NCI-H2196 (cell line): ENCODE data around the gene ANKRD13B.
"Not testable (repeated sequence)": the region's sequence is repeated elsewhere in the genome, so short reads cannot be mapped to it uniquely, and the experiment has no call there.

Experiments
- DNase-seq: peaks from one replicate; lab custom pipeline; 2025; ENCODE audit not compliant: unreplicated experiment; lab: John Stamatoyannopoulos, UW

The ANKRD13B gene

DNA sequence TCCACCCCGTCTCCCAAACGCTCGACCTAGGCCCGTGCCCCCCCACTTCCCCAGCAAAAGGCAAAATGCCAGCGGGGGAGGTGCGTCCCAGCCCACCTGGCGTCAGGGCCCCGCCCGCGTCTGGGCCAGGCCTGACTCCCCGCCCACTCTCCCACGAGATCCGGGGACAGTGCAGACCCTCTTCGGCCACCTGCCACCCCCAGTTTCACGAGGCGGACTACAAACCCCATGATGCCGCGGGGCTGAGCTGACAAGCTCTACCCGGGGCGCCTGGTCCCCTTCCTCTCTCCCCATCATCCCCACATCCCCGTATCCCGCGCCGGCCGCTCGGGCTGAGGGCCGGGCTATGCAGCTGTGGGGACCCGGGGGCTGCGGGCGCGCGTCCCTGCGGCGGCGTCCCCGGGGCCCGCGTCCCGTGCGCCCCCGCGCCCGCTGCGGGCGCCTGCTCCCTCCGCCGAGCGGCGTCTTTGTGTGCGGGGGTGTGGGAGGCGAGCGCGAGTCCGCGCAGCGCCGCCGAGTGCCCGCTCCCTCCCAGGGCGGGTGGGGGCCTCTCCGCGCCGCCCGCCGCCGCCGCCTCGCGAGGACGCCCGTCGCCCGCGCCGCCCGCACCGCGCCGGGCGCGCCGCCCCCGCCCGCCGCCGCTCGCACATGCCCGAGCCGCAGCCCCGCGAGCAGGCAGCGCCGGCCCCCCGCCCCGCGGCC lies at the start of gene ANKRD13B:
Gene ANKRD13B (plus strand): TSS at position 283 of the 702 bp plus-strand sequence. CDS start 490 bp downstream, outside the sequence.
- DNase-seq: peak; percentile 57

DNA sequence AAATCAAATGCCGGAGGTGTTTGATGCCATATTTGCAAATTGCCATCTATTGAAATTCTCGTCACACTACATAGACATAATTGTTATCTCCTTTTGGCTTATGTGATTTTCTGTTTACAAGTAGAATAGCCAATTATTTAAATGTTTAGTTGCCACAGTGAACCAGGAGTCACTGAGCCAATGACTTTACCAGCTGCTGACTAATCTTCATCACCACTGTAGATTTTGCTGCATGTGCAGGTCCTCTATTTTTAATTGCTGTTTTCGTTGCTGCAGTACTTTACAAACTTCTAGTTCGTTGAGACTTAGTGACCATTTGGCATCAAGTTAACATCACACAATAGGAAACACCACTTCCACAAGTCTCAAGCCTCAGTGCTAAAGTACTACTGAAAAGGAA lies 48.9 kb upstream of the ANKRD13B start:
- DNase-seq: no peak

DNA sequence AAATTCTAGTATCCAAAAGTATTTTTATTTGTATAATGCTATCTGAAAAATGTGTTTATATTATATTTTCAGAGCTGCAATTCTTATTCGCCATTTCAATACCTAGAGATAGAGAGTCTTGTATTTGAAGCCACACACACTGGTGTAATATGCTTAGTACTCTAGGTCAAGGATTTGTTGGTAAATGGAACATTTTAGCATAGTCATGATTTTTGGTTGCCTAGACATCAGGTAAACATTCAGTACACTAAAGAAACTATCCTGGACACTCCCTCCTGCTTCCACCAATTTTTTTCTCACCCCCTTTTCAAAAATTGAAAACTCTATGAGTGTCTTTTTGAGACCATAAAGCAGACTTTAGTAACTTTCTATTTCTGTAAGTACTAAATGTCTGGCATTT lies 46.8 kb upstream of the ANKRD13B start:
- no peak for DNase-seq

DNA sequence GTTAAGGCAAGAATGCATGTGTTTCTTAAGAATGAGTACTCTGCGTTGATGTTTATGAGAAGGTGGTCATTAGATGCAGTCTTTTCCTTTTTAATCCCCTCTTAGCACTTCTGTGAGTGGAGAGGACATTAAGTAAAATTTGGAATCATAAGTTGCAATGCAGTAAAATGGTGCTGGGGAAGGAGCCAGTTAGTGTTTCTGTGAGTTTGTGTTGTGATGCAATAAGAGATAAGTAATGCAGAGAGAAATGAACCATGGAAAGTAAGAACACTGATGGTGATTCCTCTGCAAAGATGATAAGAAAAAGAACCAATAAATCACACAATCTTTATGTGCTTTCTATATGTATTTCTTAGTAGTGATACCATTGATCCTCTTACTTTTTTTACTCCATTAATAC lies 46.1 kb upstream of the ANKRD13B start:
- no peak for DNase-seq

DNA sequence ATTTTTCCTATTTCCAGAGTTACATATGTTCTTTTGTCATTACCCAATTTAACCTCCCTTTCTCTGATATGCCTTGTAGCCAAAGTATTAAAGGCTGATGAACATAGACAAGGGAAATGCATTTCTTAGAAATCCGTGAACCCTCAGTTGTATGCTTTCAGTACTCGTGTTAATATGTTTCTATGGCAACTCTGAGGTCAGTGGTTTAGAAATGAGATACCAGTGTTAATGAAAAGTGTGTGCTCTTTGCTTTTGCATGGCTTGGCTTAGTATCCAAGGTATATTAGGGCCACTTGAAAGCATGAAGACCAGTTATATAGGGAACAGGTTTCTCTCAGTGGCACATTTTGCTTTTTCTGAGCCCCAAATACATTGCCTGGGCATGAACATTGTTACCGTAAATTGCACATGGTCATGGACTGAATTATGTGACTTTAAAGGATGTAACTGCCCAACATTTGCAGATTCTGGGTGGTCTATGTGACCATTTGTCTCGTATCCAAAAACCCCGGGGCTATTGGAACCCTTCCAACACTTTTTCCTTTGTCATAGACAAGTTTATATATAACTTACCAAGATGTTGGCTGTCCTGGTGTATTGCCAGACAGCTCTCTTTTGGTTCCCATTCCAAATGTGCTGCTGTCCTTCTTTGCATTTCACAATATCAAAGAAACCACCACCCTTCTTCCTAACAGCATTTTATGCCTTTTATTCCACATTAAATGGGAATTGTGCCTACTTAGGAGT lies 43.6 kb upstream of the ANKRD13B start:
- peak; percentile 9 for DNase-seq

DNA sequence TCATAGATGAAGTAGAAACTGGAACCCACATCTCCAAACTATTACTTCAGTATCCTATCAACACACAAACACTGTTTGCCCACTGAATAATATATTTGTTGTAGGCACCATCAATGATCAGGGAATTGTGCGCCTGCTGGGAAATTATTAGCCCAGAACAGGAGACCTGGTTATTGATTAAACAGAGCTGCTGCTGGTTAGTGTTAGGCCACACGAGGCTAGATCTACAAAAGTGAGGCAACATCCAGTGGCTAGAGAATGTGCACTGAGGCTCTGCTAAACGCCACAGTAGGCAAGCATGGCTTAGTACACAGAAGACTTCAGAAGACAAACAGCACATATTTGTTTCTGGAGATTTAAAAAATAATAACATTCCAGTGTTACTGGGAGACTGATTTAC lies 37.1 kb upstream of the ANKRD13B start:
- no peak for DNase-seq

DNA sequence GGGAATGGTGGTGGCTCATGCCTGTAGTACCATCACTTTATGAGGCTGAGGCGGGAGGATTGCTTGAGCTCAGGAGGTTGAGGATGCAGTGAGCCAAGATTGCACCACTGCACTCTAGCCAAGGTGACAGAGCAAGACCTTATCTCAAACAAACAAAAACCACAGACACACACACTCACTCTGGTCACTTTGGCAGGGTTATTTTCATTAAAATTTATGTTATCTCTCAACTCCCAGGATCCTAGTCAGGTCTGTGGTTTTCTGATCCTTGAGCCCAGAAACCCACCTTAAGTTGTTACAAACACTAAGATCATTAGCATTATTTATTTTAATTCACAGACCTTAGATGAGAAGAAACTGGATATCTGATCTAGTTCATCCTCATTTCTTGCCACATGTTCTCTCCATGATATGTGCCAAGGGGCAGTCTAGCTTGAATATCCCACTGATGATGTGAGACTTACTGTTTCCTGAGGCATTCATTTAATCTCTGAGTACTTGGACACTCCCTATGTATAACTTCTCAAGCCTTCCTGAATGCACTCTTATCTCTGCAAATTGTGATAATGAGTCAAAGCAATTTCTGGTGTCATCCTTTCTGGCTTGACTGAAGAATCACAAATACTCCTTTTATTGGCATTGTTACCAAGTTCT lies 35.7 kb upstream of the ANKRD13B start:
- DNase-seq: no peak

DNA sequence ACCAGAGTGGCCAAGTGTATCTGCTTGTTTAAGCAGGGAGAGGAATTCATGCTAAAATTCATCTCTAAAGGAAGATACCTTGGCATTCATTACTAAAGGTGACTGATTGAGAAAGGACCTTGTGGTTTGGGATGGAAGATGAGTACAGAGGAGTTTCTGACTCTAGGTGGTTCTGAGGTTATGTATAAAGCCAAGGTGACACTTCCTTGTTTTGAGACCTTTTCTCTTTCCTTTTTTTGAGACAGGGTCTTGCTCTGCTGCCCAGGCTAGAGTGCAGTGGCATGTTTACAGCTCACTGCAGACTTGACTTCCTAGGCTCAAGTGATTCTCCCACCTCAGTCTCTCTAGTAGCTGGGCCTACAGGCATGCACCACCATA lies 35.2 kb upstream of the ANKRD13B start:
- DNase-seq: no peak

DNA sequence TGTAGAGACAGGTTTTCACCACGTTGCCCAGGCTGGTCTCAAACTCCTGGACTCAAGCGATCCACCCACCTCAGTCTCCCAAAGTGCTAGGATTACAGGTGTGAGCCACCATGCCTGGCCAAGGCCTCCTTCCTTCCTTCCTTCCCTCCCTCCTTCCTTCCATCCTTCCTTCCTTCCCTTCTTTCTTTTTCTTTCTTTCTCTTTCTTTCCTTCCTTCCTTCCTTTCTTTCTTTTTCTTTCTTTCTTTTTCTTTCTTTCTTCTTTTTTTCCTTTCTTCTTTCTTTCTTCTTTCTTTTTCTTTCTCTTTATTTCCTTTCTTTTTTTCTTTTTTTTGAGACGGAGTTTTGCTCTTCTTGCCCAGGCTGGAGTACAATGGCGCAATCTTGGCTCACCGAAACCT lies 34.8 kb upstream of the ANKRD13B start:
- not testable (repeated sequence) for DNase-seq

DNA sequence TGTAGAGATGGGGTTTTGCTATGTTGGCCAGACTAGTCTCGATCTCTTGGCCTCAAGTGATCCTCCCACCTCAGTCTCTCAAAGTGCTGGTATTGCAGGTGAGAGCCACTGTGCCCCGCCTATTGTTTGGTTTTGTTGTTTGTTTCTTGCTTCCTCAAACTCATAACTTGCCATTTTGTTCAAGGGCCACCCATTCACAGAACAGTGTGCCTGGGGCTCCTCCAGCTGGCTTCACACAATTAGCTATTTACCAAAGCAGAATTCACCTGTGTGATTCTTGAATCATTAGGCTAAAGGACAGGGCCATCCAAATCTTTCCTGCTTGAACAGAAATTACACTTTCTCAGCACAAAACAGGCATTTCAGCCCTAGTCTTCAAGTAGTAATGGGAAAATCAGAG lies 33.3 kb upstream of the ANKRD13B start:
- DNase-seq: no peak

DNA sequence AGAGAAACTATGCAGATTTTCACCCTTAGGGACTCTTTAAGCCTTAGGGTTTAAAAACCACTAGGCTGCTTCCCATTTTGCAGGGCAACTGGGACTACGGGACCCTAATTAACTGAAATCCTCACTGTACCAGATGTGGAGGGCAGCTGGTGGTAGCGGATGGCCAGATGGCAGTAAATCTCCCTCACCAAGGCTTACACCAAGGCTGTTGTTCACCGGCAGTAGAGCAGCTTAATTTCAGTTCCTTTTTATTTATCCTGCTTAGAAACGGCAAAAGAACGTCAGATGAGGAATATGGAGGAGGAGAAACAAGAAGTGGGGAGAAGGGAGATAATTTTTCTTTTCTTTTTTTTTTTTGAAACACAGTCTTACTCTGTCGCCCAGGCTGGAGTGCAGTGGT lies 32.6 kb upstream of the ANKRD13B start:
- DNase-seq: no peak

DNA sequence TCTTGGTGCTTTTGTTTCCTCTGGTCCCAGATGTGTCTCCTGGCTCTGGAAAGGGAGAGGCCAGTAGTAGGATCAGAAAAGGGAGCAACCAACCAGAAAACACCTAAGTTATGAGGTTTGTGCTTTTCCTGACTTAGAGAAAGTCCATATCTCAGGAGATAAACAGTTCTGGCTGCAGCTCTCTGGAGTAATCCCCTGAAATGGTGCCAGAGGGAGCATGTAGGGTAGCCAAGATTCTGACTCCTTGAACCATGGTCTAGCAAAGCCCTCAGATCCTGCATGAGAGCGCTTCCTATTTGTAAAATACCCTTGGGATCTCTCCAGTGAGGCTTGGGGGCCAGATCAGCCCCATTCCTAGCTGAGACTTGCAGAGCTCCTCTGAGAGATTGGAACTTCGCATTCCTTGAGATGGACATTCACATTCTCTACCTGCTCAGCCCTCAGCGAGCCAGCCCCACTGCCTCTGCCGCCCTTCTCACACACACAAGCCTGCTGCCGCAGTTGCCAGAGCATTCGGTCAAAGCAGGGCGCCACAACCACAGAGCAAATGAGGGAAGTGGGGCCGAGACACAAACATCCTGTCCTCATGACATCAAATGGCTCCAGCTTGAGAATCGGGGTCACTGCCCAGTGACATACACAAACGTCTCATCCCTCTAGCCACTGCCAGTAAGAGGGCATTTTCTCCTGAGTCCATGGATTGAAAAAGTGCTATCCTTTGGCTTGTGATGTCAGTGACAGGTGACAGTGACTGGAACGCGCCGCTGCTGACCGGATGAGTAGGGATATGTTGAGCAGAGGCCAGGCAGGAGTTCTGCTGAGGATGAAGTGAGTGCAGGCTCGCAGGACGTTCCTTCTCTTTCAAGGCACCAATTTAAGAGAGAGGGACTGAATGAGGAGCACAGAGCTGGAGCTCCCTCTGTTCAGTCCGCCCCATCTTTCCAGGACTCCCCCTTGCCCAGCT lies 31.1 kb upstream of the ANKRD13B start:
- DNase-seq: no peak

DNA sequence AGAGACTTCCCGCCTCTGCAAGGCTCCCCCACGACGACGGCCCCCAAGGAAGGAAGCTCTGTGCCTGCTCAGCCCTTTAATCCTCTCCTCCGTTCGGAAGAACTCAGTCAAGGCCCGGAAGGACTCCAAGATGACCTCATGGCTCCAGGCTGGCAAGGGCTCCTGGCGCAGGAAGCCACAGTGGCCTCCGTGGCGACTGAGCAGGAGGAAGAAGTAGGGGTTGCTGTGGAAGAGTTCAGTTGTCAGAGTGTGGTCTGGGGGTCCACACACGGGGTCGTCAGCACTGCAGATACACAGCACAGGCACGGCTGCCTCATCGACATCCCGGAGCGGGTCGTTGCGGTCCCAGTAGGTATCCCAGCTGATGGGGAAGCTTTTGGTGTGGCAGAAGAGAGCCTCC lies 30.3 kb upstream of the ANKRD13B start:
- DNase-seq: no peak

DNA sequence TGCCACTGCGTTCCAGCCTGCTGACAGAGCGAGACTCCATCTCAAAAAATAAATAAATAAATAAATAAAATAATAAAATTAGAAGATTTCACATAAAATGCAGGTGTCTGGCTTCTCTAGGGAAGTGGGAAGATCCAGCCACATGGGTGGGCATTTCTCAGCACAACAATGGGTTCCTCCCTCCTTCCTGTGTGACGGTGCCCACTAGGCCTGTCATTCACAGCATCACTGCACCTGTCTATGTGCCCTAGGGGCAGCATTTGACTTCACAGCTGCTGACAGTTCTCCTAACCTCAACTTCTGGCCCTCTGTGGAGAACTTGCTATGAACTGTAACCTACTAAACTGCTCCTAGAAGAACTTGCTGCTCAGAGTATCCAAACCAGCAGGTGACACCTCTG lies 29.1 kb upstream of the ANKRD13B start:
- no peak for DNase-seq

DNA sequence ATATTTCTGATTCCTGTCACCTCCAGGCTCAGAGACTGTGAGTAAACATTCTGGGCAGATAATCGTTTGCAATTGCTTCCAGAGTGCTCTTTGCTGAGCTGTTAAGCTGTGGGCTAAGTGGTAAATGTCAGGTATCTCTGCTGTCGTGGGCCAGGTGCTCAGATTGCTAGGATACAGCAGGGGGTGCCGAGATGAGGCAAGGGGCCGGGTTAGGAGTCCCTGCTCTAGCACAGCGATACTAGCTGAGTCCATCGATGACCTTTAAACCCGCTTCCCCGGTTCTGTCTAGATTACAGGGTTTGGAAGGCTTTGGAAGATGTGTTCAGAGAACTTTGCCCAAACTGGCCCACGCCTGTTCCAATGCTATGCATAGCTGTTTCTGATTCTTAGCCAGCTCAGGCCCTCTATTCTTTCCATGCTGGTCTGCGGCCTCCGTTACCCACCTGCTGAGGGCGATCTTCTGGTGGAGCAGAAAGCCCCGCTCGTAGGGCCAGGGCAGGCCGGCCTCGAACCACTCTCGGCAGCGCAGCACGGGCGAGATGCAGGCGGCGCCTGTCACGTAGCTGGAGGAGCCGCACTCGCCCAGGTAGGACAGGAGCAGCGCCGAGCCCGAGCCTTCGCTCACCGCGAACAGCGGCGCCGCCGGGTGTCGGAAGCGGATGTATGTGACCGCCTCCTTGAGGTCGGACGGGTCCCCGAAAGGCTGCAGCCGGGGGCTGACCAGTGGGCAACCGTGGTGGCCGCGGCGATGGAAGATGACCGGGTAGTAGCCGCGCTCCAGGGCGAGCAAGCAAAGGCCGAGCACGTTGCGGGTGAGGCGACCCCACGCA lies 27.1 kb upstream of the ANKRD13B start:
- DNase-seq: no peak

DNA sequence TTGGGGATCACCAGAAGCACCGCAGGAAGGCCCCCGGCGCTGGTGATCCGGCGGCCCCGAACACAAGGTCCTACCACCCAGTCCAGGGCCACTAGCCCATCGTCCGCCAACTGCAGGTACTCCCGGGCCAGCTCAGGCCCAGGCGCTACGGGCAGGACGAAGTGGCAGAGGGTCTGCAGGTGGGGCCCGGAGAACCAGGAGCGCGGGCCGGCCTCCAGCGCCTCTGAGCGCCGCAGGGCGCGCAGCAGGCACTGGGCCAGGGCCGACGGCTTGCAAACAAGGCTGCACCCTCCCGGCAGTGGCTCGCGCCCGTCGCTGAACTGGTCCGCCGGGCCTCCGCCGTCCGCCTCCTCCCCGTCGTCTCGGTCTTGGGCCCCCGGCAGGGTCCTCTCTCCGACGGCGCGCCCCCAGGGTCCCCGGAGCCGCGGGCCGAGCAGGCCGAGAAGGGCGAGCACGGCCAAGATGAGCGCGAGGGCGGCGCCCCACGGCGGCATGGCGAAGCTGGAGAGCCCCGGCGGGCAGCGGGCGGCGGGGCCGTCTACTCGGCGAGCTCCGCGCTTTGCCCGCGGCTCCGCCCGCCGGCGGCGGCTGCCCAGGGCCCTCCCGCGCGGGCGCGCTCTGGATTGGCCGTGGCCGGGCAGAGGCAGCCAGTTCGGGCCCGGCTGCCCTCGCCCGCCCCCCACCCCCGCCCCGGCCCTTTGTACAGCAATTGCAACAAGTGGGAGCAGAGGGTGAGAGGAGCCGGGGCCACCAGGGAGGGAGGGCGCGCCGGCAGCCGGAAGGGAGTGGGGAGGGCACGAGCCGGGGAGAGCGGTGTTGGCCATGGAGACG lies 26.2 kb upstream of the ANKRD13B start, which contains the start of gene ABHD15:
Gene ABHD15 (minus strand): TSS at position 565 of the 831 bp plus-strand sequence. CDS start 71 bp downstream, at position 494.
- peak; percentile 43 for DNase-seq

DNA sequence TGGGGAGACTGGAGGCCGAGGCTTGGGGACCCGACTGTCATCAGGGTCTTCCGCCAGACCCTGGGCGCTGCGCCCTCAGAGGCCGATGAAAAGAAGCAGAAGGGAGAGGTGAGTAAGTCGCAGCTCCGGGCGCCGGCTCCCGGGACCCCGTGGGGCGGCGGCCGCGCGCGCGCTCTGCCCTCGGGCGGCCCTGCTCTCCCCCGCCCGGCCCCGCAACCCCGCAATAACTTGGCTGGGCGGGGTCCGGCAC lies 25.7 kb upstream of the ANKRD13B start:
- peak; percentile 19 for DNase-seq

DNA sequence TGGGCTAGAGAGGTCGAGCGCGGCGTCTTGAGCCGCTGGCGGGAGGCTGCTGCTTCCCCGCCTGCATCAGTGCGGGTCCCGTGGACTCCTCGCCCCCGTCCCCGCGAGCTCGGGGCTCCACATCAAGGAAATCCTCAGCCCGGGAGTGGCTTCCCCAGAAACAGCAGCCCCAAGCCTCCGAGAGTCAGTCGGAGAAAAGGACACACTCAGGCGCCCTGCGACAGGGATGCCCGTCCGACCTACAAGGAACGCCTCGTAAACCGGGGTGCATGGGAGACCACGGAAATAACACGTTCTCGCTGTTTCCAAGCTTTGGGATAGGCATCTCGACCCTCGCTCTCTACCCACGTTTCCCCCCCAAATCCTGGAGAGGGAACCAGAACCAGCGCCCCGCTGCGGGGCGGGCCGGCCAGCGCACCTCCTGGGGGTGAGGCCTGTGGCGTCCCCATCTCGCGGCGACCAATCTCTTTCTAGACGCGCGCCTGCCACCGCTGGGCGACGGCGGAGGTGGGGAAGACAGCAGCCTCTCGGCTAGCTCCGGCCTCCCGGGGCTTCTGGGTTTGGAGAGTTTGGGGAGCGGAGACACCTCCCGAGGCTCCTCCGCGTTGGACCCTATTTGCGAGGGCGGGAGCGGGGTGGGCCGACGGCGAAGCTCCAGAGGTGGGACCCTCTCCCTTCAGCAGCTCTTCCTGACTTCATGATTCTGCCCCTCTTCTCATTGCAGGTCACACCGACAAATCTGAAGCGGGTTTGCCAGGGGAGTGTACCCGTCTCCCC lies 25.2 kb upstream of the ANKRD13B start:
- peak; percentile 44 for DNase-seq
